Mesenchymal stem cell (in vitro differentiated cells and primary cell): ENCODE data around the gene TTF2.

Experiments used
- DNase-seq: peaks from one replicate; pipeline ENCODE4 v3.0.0-alpha.2; 2013
- H2AFZ ChIP-seq: one replicate; pipeline ENCODE4 v1.6.1; 2013; ENCODE audit warnings: low read depth, mild to moderate bottlenecking, control low read depth, inconsistent platforms, low read length, moderate library complexity
- H2AK5ac ChIP-seq: 2 replicates; pipeline ENCODE4 v1.6.1; 2013; ENCODE audit warnings: low read length, moderate library complexity, mild to moderate bottlenecking, inconsistent platforms; ENCODE audit not compliant: severe bottlenecking
- H2BK120ac ChIP-seq: one replicate; pipeline ENCODE4 v1.6.1; 2013; ENCODE audit warnings: low read depth, mild to moderate bottlenecking, inconsistent platforms, low read length, moderate library complexity
- H2BK12ac ChIP-seq, 2 experiments: one replicate each; pipeline ENCODE4 v1.6.1; 2013; ENCODE audit warnings: inconsistent platforms in 2 of 2, low read length in 2 of 2, mild to moderate bottlenecking in 2 of 2, moderate library complexity in 2 of 2, control low read depth in 1 of 2
- H2BK15ac ChIP-seq: one replicate; pipeline ENCODE4 v1.6.1; 2013; ENCODE audit warnings: mild to moderate bottlenecking, low read depth, inconsistent platforms; ENCODE audit not compliant: poor library complexity, severe bottlenecking
- H2BK5ac ChIP-seq: 2 replicates; pipeline ENCODE4 v1.6.1; 2013; ENCODE audit warnings: low read depth, mild to moderate bottlenecking, low read length, control low read depth, inconsistent platforms; ENCODE audit not compliant: poor library complexity, severe bottlenecking
- H3K14ac ChIP-seq, 2 experiments: one replicate each; pipeline ENCODE4 v1.6.1; 2013; ENCODE audit warnings: inconsistent platforms in 2 of 2, low read length in 2 of 2, control low read depth in 1 of 2, mild to moderate bottlenecking in 1 of 2, moderate library complexity in 1 of 2
- H3K18ac ChIP-seq, 2 experiments: one replicate each; pipeline ENCODE4 v1.6.1; 2013; ENCODE audit warnings: inconsistent platforms in 2 of 2, low read length in 2 of 2, control low read depth in 1 of 2, low read depth in 1 of 2, mild to moderate bottlenecking in 1 of 2
- H3K23ac ChIP-seq, 2 experiments: one replicate each; pipeline ENCODE4 v1.6.1; 2013; ENCODE audit warnings: inconsistent platforms in 2 of 2, low read length in 2 of 2, mild to moderate bottlenecking in 2 of 2, moderate library complexity in 2 of 2, control low read depth in 1 of 2
- H3K27ac ChIP-seq: 2 replicates; pipeline ENCODE4 v1.5.1; 2013; ENCODE audit warnings: mild to moderate bottlenecking, moderate library complexity, low read length, control low read depth, inconsistent platforms; ENCODE audit not compliant: poor library complexity, severe bottlenecking
- H3K27me3 ChIP-seq, 2 experiments: 2 replicates each; pipeline versions ENCODE4 v1.6.1 to v1.7.0; 2013; ENCODE audit warnings: low read length in 2 of 2, mild to moderate bottlenecking in 2 of 2, moderate library complexity in 2 of 2, control low read depth in 1 of 2, inconsistent platforms in 1 of 2; ENCODE audit not compliant: control insufficient read depth in 1 of 2, insufficient read depth in 1 of 2
- H3K36me3 ChIP-seq, 2 experiments: 2 replicates each; pipeline versions ENCODE4 v1.6.1 to v1.7.0; 2013; ENCODE audit warnings: low read length in 2 of 2, control low read depth in 1 of 2, inconsistent platforms in 1 of 2, low read depth in 1 of 2, mild to moderate bottlenecking in 1 of 2; ENCODE audit not compliant: insufficient read depth in 2 of 2, control insufficient read depth in 1 of 2
- H3K4ac ChIP-seq, 2 experiments: one replicate each; pipeline ENCODE4 v1.6.1; 2013; ENCODE audit warnings: inconsistent platforms in 2 of 2, low read length in 2 of 2, mild to moderate bottlenecking in 2 of 2, moderate library complexity in 2 of 2, control low read depth in 1 of 2, low read depth in 1 of 2
- H3K4me1 ChIP-seq: 2 replicates; pipeline ENCODE4 v1.6.1; 2013; ENCODE audit warnings: low read depth, low read length, control low read depth; ENCODE audit not compliant: control insufficient read depth, insufficient read depth
- H3K4me2 ChIP-seq: 2 replicates; pipeline ENCODE4 v1.6.1; 2013; ENCODE audit warnings: low read length, mild to moderate bottlenecking, inconsistent platforms; ENCODE audit not compliant: poor library complexity, severe bottlenecking
- H3K4me3 ChIP-seq, 2 experiments: 2 replicates each; pipeline versions ENCODE4 v1.5.1 to v1.7.0; 2013; ENCODE audit warnings: low read length in 2 of 2, mild to moderate bottlenecking in 2 of 2, control low read depth in 1 of 2, low read depth in 1 of 2; ENCODE audit not compliant: insufficient read depth in 1 of 2
- H3K79me1 ChIP-seq: replicated peaks from 2 replicates; pipeline ENCODE4 v1.6.1; 2013; ENCODE audit warnings: mild to moderate bottlenecking, control low read depth, low read length, inconsistent platforms; ENCODE audit not compliant: poor library complexity, severe bottlenecking
- H3K9ac ChIP-seq: 2 replicates; pipeline ENCODE4 v1.7.0; 2013; ENCODE audit warnings: mild to moderate bottlenecking, low read length, moderate library complexity
- H3K9me3 ChIP-seq: 2 replicates; pipeline ENCODE4 v1.7.0; 2013; ENCODE audit warnings: mild to moderate bottlenecking, low read length; ENCODE audit not compliant: control insufficient read depth
- H4K8ac ChIP-seq: one replicate; pipeline ENCODE4 v1.6.1; 2013; ENCODE audit warnings: inconsistent platforms, mild to moderate bottlenecking, low read length, moderate library complexity
- H4K91ac ChIP-seq: one replicate; pipeline ENCODE4 v1.6.1; 2013; ENCODE audit warnings: mild to moderate bottlenecking, low read length, inconsistent platforms
- WGBS: methylation state at CpG from one replicate; pipeline ENCODE4 v1.1.7; 2013; ENCODE audit warnings: mixed read lengths; 5-methylcytosine and 5-hydroxymethylcytosine counted together

Gene TTF2

GRCh38 chr1:117130526-117130925 is 70.4 kb downstream of the TTF2 start:
- Histone ChIP-seq H3K27ac (no peak overlapping the region), H3K9me3 (no peaks in the 10 kb centered on the region), H2BK120ac (no peak overlapping the region), H3K4me3 (no peak overlapping the region), H3K4me1 (peaks cover 3% of the 10 kb centered on the region), H3K23ac (no peak overlapping the region), H2AK5ac (no peak overlapping the region), H3K79me1 (no peaks in the 10 kb centered on the region), H3K4ac (no peak overlapping the region), H3K9ac (no peak overlapping the region), H3K14ac (no peak overlapping the region), H4K8ac (no peak overlapping the region), H4K91ac (no peak overlapping the region), H2AFZ (no peak overlapping the region), H3K36me3 (no peaks in the 10 kb centered on the region), H3K4me2 (no peak overlapping the region), H2BK15ac (no peak overlapping the region), H3K18ac (no peak overlapping the region), H3K27me3 (peaks cover 6 to 7% of the 10 kb centered on the region in 2 experiments), H2BK5ac (no peak overlapping the region), H2BK12ac (no peak overlapping the region)
- WGBS = 84% methylated on average over 1 of the region's 4 CpGs
- no peak for DNase-seq

GRCh38 chr1:117135329-117135728 is 75.2 kb downstream of the TTF2 start:
- Histone ChIP-seq H4K91ac (no peak overlapping the region), H3K4me1 (peaks cover under 1% of the 10 kb centered on the region), H2AFZ (no peak overlapping the region), H3K9me3 (no peaks in the 10 kb centered on the region), H2BK5ac (no peak overlapping the region), H3K4me2 (no peak overlapping the region), H3K4me3 (no peak overlapping the region), H2BK12ac (no peak overlapping the region), H2BK15ac (no peak overlapping the region), H2BK120ac (no peak overlapping the region), H3K4ac (no peak overlapping the region), H3K79me1 (no peaks in the 10 kb centered on the region), H3K14ac (no peak overlapping the region), H3K23ac (no peak overlapping the region), H2AK5ac (no peak overlapping the region), H3K9ac (no peak overlapping the region), H4K8ac (no peak overlapping the region), H3K27ac (no peak overlapping the region), H3K36me3 (no peaks in the 10 kb centered on the region), H3K18ac (no peak overlapping the region), H3K27me3 (no peaks in the 10 kb centered on the region)
- DNase-seq = no peak
- WGBS = 67% methylated on average over 1 of the region's 2 CpGs

GRCh38 chr1:117136749-117137148 is 76.6 kb downstream of the TTF2 start:
- H3K4me3 ChIP-seq = no peak overlapping the region
- H3K18ac ChIP-seq = no peak overlapping the region
- no peak overlapping the region for H3K23ac ChIP-seq
- no peak overlapping the region for H2AK5ac ChIP-seq
- no peaks in the 10 kb centered on the region for H3K9me3 ChIP-seq
- no peak for DNase-seq
- H3K4ac ChIP-seq = no peak overlapping the region
- no peak overlapping the region for H4K8ac ChIP-seq
- no peak overlapping the region for H3K27ac ChIP-seq
- H3K36me3 ChIP-seq = no peaks in the 10 kb centered on the region
- H3K27me3 ChIP-seq = no peaks in the 10 kb centered on the region
- no peak overlapping the region for H3K14ac ChIP-seq
- H2AFZ ChIP-seq = no peak overlapping the region
- no peak overlapping the region for H3K9ac ChIP-seq
- no peak overlapping the region for H3K4me2 ChIP-seq
- H2BK12ac ChIP-seq = no peak overlapping the region
- no peak overlapping the region for H2BK120ac ChIP-seq
- no peak overlapping the region for H2BK5ac ChIP-seq
- H4K91ac ChIP-seq = no peak overlapping the region
- WGBS = 50% methylated on average over 2 of the region's 2 CpGs
- H2BK15ac ChIP-seq = no peak overlapping the region
- no peaks in the 10 kb centered on the region for H3K79me1 ChIP-seq
- H3K4me1 ChIP-seq = no peaks in the 10 kb centered on the region

- no peak overlapping the region for H3K23ac ChIP-seq
- H4K8ac ChIP-seq = no peak overlapping the region
- no peak overlapping the region for H3K18ac ChIP-seq
- H3K4me2 ChIP-seq = no peak overlapping the region
- H3K9ac ChIP-seq = no peak overlapping the region
- H3K9me3 ChIP-seq = no peaks in the 10 kb centered on the region
- H4K91ac ChIP-seq = no peak overlapping the region
- H2BK120ac ChIP-seq = no peak overlapping the region
- H2BK15ac ChIP-seq = no peak overlapping the region
- no peak overlapping the region for H3K4me3 ChIP-seq
- H2AK5ac ChIP-seq = no peak overlapping the region
- H3K4ac ChIP-seq = no peak overlapping the region
- H2AFZ ChIP-seq = no peak overlapping the region
- H3K14ac ChIP-seq = no peak overlapping the region
- no peaks in the 10 kb centered on the region for H3K79me1 ChIP-seq
- no peak overlapping the region for H2BK5ac ChIP-seq
- no peaks in the 10 kb centered on the region for H3K36me3 ChIP-seq
- H2BK12ac ChIP-seq = no peak overlapping the region
- WGBS = 91% methylated on average over 3 of the region's 3 CpGs
- H3K4me1 ChIP-seq = no peaks in the 10 kb centered on the region
- no peak for DNase-seq
- no peaks in the 10 kb centered on the region for H3K27me3 ChIP-seq
- H3K27ac ChIP-seq = no peak overlapping the region
Observed at GRCh38 chr1:117137281-117137855, 77.2 kb downstream of the TTF2 start.
